ENCODE data around the gene GPR108.
"Not testable (repeated sequence)": the region's sequence is repeated elsewhere in the genome, so short reads cannot be mapped to it uniquely, and the experiment has no call there.

Gene GPR108

DNA sequence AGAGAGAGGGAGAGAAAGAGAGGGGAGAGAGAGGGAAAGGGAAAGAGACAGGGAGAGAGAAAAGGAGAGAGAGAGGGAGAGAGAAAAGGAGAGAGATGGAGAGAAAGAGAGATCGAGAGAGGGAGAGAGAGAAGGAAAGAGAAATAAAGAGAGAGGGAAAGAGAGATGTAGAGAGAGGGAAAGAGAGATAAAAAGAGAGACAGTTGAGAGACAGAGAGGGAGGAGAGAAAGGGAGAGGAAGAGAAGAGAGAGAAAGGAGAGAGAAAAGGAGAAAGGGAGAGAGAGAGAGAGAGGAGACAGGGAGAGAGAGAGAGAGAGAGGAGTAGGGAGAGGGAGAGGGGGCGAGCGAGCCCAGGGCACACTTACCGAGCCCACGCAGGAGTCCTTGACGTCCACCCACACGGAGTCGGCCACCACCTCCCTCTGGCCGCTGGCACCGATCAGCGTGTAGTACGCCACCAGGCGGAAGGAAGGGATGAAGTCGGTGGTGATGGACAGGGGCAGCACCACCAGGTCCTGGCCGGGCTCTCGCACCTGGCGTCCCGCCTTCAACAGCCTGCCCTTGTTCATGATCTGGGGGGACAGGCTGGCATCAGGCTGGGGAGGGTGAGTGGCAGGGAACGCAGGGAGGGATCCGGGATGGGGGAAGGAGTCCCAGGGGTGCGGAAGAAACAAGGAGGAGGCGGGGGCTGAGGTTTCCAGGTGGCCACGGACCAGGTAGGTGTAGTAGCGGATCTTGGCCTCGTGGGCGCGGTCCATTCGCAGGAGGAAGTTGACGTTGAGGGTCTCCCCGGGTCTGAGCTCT, 26.9 kb downstream of the GPR108 start:
- in situ Hi-C loops (cut with MboI; ENCODE audit: low sequenced_read_pairs), result no loop called here

DNA sequence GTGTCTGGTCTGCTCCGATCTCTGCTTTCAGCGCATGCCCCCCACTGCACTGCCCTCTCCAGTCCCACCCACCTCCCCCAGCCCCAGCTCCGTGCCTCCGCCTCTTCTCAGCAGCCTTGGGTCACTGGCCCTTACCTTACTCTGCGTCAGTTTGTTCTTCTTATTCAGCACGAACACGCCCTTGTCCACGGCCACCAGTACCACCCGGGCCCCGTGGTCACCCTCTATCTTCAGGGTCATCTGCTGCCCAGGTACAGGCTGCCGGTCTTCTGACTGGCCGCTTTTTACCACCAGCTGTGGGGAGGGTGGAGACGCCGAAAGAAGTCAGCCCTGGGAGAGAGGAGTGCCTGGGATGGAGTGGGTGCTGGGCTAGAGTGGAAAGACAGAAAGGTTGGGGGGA, 27.8 kb downstream of the GPR108 start:
- in situ Hi-C loops (cut with MboI; ENCODE audit: low sequenced_read_pairs), result no loop called here

DNA sequence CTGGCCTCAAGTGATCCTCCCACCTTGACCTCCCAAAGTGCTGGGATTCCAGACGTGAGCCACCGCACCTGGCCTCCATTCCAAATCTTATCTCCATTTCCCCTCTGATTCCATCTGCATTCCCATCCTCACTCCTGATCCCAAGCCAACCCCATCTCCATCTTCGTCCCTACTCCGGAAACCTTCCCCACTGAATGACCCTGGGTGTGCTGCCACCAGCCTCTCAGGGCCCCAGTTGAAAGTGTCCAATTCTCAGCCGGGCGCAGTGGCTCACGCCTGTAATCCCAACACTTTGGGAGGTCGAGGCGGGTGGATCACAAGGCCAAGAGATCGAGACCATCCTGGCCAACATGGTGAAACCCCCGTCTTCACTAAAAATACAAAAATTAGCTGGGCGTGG, 28.5 kb downstream of the GPR108 start:
- in situ Hi-C loops (cut with MboI; ENCODE audit: low sequenced_read_pairs), result not testable (repeated sequence)

DNA sequence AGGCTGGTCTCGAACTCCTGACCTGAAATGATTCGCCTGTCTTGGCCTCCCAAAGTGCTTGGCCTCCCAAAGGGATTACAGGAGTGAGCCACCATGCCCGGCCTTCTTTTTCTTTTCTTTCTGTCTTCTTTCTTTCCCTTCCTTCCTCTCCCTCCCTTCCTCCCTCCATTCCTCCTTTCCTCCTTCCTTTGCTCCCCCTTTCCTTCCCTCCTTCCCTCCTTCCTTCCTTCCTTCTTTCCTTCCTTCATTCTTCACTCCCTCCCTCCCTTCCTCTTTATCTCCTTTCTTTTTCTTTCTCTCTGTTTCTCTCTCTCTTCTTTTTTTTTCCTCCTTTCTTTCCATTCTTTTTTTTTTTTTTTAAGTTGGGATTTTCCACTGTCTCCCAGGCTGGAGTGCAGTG, 29.0 kb downstream of the GPR108 start:
- in situ Hi-C loops (cut with MboI; ENCODE audit: low sequenced_read_pairs), result no loop called here

DNA sequence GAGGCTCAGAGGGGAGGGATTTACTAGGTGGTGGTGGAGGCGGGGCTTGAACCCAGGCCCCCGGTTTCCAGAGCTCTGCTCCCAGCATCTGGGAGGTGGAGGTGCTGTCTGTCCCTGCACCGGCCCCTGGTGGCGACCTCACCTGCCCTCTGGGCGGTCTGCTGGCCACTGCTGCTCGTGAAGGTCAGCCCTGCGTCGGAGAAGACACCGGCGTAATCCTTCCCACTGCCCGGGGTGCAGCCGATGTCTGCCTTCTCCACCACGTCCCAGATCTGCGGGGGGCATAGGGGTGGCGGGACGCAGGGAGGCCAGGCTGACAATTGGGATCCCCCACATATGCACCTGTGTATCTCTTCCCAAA, 29.7 kb downstream of the GPR108 start:
- in situ Hi-C loops (cut with MboI; ENCODE audit: low sequenced_read_pairs), result no loop called here

DNA sequence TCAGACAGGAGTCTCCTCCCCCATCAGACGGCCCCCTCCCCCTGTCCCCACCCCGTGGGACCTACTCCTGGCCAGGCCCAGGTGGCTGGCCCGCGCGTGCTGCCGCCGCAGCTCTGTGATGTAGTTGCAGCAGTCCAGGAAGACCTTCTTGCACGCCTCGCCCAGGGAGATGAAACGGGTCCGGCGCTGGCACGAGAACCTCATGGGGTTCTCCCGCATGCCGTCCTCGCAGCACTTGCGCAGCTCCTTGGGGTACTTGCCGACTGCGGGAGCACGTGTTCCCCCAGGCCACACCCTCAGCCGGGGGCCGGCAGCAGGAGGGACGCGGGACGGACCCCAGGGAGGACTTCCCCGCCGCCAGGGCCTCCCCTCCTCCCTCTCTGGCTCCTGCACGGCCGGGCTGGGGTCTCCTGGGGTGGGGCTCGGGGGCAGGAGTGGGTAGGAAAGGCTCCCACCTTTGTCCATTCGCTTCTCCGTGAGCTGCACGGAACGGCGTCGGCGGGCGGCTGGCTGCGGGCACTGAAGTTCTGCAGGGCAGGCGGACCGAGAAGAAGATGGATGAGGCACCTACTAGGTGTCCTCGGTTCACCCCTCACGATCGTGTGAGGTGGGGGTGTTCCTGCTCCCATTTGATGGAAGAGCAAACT, 30.2 kb downstream of the GPR108 start:
- in situ Hi-C loops (cut with MboI; ENCODE audit: low sequenced_read_pairs), result no loop called here

DNA sequence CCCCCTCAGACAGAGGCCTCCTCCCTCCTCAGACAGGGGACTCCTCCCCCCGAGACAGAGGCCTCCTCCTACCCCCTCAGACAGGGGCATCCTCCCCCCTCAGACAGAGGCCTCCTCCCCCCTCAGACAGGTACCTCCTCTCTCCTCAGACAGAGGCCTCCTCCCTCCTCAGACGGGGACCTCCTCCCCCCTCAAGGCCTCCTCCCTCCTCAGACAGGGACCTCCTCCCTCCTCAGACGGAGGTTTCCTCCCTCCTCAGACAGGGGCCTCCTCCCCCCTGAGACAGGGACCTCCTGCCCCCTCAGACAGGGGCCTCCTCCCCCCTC, 30.8 kb downstream of the GPR108 start:
- in situ Hi-C loops (cut with MboI; ENCODE audit: low sequenced_read_pairs), result no loop called here

DNA sequence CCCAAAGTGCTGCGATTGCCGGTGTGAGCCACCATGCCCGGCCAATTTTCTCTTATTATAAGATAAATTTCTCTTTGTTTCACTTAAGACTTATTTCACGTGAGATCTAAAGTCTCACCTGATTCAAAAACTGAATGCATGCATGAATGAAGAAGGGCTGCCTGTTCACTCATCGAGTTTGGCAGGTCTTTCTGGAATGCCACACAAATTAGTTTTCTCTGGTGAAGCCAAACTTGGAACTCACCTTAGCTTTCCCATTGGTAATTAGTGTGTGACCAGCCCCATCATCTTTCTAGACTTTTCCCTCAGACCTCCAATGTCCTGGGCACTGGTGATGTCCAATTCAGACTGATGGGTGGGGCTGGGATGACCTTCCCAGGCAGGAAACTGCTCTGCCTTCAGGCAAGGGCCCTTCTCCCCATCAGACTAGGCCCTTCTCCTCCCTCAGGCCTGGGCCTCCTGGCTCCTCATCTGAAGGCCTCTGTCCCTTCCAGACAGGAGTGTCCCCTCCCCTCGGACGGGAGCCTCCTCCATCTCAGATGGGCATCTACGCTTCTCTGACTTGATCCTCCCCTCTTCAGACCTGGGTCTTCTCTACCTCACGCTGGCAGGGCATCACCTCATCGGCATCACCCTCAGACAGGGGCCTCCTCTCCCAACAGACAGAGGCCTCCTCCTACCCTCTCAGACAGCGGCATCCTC, 31.3 kb downstream of the GPR108 start:
- in situ Hi-C loops (cut with MboI; ENCODE audit: low sequenced_read_pairs), result no loop called here

DNA sequence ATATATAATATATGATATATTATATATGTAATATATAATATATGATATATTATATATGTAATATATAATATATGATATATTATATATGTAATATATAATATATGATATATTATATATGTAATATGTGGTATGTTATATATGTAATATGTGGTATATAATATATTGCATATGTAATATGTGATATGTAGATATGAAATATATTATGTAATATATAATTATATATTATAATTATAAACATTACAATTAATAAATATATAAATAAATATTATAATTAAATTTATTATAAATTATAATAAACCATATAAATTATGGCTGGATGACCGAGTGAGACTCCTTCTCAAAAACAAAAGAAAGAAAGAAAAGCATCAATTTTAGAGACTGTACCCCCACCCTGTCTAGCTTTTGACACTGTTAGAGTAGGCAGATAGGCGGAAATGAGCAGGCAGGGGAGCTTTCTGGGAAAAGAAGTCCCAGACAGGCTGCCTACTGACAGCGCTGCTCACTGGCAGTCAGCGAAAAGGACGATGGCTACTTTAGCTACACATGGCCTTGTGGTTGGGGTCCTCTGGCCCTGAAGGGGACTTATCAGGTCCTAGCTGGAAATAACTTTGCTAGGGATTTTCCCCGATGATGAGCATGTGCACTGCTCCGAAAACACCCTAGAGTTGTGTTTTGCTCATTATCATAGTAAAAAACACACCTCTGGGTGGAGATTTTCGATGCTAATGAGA, 36.6 kb downstream of the GPR108 start:
- in situ Hi-C loops (cut with MboI; ENCODE audit: low sequenced_read_pairs), result no loop called here

DNA sequence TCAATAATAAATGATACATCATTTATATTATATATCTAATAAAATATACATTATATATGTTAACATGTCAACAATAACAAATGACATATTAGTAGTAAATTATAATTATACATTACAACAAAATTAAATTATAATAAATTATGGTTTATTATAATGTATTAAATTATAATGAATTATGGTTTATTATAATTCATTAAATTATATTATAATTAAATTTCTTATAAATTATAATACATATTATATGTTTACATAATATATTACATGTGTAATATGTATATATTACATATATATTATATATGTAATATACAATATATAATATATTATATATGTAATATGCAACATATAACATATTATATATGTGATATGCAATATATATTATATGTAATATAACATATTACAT, 37.4 kb downstream of the GPR108 start:
- in situ Hi-C loops (cut with MboI; ENCODE audit: low sequenced_read_pairs), result no loop called here

DNA sequence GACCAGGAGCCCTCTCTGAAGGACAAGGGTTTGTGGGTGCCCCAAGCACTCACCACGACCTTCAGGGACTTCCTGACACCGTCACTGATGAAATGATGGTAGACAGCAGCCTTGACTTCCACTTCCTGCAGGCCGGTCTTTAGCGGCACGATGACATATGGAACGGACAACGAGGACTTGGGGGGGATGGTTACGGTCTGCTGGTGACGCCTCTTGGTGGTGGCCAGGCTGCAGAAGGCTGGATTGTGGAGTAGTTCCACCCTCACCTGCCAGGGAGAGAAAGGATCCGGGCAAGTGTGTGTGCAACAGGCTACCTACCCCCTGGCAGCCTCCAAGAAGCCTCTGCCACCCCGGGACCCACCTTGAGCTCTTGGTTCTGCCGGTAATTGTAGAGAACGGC, 40.1 kb downstream of the GPR108 start:
- in situ Hi-C loops (cut with MboI; ENCODE audit: low sequenced_read_pairs), result no loop called here

DNA sequence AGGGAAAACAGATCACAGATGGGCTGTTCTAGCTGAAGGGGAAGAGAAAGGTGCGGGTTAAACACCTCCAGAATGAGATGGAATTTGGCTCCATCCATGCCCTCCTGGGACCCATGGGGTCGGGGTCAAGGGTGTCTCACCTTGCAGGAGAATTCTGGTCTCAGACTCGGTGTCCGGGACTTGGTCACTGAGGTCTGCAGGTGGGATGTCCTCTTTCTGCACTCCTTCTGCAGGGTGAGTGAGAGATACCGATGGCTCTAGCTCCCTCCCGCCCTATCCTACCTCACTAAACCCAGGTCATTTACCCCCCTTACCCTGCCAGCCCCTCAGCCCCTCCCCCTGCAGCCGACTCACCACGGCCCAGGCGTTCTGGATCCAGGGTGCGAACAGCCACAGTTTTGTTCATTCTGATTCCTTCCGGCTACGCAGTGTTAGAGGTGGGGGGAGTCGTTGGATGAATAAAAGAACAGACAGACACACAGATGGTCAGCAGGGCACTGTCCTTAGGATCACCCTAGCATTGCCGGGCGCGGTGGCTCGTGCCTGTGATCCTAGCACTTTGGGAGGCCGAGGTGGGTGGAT, 41.0 kb downstream of the GPR108 start:
- in situ Hi-C loops (cut with MboI; ENCODE audit: low sequenced_read_pairs), result no loop called here

DNA sequence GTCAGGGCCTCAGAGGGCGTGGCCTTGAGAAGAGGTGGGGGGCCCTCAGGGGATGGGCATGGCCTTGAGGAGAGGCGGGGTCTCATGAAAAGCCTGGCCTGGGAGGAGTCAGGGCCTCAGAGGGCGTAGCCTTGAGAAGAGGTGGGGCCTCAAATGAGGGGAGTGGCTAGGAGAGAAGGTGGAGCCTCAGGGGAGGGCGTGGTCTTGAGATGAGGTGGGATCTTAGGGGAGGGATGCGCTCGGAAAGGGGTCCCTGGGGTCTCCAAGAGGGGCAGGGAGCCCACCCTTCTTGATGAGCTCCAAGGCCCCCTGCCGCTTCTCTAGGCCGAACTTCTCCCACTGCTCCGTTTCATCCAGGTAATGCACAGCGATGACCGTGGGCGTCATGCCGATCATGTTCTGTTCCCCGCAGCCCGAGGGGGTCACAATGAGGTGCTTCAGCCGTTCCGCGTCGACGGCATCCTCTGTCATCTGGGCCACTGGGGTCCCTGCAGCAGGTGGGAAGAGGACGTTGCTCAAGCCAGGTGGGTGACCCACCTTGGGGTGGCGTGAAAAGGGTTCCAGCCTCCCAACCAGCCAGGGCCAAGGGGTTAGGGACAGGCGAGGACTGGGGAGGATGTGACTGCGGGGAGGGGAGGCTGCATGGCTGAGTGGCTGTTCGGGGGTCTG, 43.1 kb downstream of the GPR108 start:
- in situ Hi-C loops (cut with MboI; ENCODE audit: low sequenced_read_pairs), result no loop called here

DNA sequence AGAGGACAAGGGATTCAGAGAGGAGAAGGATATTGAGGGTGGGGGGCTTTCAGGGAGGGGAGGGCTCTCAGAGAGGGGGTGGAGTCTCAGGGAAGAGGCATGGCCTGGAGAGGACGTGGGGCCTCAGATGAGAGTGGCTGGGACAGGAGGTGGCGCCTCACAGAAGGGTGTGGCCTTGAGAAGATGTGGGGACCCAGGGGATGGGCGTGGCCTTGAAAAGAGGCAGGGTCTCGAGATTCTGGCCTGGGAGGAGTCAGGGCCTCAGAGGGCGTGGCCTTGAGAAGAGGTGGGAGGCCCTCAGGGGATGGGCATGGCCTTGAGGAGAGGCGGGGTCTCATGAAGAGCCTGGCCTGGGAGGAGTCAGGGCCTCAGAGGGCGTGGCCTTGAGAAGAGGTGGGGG, 43.7 kb downstream of the GPR108 start:
- in situ Hi-C loops (cut with MboI; ENCODE audit: low sequenced_read_pairs), result no loop called here

DNA sequence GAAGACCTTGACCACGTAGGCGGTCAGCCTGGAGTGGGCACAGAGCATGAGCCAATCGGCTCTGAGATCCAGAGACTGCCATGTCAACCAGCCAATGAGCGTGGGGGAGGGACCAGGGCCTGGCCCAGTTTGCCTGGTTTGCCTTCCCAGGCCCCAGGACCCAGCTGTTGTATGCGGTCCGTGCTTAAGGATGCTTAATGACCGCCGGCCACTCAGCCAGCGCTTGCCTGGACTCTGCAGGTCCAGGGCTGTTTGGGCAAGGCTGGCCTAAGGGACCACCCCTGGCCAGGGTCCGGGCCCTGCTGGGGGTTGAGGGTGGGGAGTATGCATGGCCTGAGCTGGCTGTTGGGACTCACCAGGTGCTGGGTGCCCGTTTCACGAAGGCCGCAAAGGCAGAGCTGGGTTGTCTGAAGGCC, 44.3 kb downstream of the GPR108 start:
- in situ Hi-C loops (cut with MboI; ENCODE audit: low sequenced_read_pairs), result no loop called here

DNA sequence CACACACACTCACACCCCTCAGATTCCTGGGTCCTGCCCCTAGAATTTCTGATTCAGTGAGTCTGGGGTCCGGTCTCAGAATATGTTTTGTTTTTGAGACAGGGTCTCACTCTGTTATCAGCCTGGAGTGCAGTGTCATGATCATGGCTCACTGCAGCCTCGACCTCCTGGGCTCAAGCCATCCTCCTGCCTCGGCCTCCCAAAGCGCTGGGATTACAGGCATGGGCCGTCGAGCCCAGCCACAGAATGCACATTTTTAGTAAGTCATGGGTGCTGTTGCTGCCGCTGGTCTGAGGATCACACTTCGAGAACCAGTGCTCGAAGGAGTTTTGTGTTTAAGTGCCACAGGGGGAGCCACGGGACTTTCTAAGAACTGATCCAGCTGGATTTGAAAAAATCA, 45.4 kb downstream of the GPR108 start:
- in situ Hi-C loops (cut with MboI; ENCODE audit: low sequenced_read_pairs), result no loop called here

DNA sequence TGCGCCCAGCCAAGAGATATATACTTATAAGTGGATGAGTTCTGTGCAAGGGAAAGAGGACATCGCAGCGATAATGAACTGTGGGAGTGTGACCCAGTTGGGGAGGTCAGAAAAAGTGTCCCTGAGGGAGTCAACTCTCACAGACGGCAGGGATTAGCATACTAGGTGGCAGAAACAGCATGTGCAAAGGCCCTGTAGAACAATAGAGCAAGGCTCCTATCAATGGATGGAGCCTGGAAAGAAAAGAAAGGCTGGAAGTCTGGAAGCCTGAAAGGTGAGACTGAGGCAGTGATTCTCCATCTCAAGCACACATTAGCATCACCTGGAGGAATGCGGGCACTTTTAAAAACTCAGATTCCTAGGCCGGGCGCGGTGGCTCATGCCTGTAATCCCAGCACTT, 46.0 kb downstream of the GPR108 start:
- in situ Hi-C loops (cut with MboI; ENCODE audit: low sequenced_read_pairs), result no loop called here

DNA sequence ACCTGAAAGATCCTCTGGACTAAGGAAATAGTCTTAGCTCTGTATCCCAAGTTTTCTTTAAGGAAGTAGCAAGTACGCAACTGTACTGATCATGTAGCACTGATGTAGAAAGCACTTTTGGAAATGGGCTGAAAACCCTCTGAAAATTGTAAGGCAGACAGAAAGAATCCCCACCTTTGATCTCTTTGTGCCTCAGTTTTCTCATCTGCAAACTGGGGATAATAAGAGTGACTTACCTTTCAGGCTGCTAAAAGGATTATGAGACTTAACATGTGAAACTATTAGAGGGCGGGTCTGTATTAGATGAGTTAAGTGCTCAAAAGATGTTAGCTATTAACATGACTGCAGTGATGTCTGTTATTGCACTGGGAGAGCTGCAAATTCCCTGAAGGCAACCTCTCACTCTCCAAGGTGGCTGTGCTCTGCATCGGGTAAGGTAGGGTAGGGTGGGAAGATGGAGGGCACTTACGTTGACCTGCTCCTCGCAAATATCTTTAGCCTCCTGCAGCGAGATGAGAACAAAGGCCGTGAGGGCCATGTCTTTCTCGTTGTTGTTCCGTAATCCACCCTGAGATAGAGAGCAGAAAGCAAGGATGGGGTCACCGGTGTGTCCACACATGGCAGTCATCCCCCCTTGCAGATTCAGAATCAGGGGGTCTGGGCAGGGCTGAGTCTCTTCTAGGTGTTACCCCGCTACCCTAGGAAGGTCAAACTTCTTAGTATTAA, 47.1 kb downstream of the GPR108 start:
- in situ Hi-C loops (cut with MboI; ENCODE audit: low sequenced_read_pairs), result no loop called here

DNA sequence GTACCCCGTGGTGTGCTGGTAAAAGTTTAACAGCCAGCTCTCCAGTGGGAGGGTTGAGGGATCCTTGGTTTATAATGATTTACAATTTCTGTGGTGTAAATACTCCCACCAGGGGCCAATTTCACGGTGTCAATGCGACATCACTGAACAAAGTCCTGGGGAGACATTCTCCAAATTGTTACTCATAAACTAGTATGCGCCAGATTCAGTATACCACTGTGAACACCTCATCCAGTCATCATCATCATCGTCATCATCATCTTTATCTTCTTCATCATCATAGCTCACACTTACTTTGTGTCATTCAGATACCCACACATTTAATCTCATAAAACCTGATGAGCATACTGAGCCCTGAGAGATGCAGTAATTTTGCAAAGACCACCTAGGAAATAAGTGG, 50.3 kb downstream of the GPR108 start:
- in situ Hi-C loops (cut with MboI; ENCODE audit: low sequenced_read_pairs), result no loop called here

DNA sequence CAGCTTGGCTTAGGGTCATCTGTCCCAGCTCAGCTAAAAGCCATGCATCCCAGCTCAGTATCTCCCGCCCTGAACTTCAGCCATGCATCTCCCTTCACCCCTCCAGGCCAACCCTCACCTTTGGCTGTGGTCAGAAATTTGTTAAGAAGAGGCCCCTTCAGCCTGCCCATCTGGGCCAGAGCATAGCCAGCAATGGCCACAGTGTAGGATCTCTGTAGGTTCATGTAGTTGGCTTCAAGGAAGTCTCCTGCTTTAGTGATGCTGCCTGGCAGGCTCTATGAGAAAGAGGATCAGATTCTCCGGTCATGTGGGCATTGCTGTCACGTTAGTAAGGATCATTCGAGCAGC, 50.8 kb downstream of the GPR108 start:
- in situ Hi-C loops (cut with MboI; ENCODE audit: low sequenced_read_pairs), result no loop called here
